ENCODE data around the gene ENOX1. TPM values are rescaled to one million over a fixed set of nuclear protein-coding genes. Genes with fewer than 3 reads are reported as not detected.

Gene ENOX1
- total and polyA plus RNA-seq, 2 of the 13 experiments (the other 11 are each of a cell fraction or from before 2014, with no cell fraction given) = not detected

DNA sequence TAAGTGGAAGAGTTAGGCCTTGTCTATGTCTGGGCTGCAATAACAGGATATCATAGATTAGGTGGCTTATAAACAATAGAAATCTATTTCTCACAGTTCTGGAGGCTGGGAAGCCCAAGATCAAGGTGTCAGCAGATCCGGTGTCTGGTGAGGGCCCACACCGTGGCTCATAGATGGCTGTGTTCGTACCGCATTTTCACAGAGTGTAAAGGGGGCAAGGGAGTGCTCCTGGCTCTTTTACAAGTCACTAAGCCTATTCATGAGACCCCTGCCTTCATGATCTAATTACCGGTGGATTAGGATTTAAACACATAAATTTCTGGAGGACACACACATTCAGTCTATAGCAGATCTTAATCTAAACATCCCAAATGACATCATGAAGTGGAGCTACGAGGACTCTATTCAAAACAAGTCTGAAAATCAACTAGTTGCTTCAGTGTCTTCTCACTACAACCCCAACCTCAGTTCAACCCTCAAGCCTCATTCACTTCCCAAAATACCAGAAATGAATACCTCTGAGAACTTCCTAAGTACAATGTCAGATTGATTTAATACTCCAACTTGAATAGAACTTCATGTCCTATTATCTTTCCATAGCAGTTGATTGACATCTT is 23.5 kb downstream of the ENOX1 start:
- TF ChIP-seq ZNF616 (CRISPR knock-in tag; IDR thresholded peaks at IDR 0.05; ENCODE audit: low read depth) = no peak
- no peak for TF ChIP-seq FIP1L1 (IDR thresholded peaks at IDR 0.05; ENCODE audit: borderline replicate concordance, insufficient read depth, low read depth, low read length)
- in situ Hi-C loops (cut with HindIII; ENCODE audit: extremely low pct_ligation_motif_present, low pct_unique_long_range_greater_than_20kb) = no loop called here
- 0% methylated on average over 1 of the region's 6 CpGs for WGBS (ENCODE audit: low lambda C conversion rate)
- no peaks in the 10 kb centered on the region for H3K9me3 ChIP-seq (ENCODE audit: low read length)
- intact Hi-C loops (cut with micrococcal nuclease; ENCODE audit: unreplicated experiment) = no loop called here
- H3K36me3 ChIP-seq (replicated peaks in 1 of 2; ENCODE audit: control insufficient read depth in 1 of 2, insufficient read depth in 2 of 2, low read length in 2 of 2) = no peaks in the 10 kb centered on the region
- no peak overlapping the region for H3K27ac ChIP-seq (ENCODE audit: extremely low read length, insufficient read depth, low read length)
- no peak overlapping the region for H3K4me2 ChIP-seq (ENCODE audit: low read depth, low read length)
- no TSS peak for BruUV-seq (replicated peaks)
- FAIRE-seq (no peak), DNase-seq (ENCODE audit: low spot score) (no peak), ATAC-seq (no peak)
- H3K9ac ChIP-seq (ENCODE audit: insufficient read depth, low read depth, low read length) = no peak overlapping the region
- no peaks in the 10 kb centered on the region for H3K27me3 ChIP-seq (ENCODE audit: control insufficient read depth in 1 of 2, insufficient read depth in 2 of 2, low read length in 2 of 2)
- no peak overlapping the region for H2AFZ ChIP-seq (ENCODE audit: low read length)
- no peaks in the 10 kb centered on the region for H3K4me1 ChIP-seq (ENCODE audit: insufficient read depth, low read length)
- no peaks in the 10 kb centered on the region for H4K20me1 ChIP-seq (ENCODE audit: insufficient read depth, low read length)
- ChIA-PET CTCF (ENCODE audit: low intra/inter-chr PET ratio, low total read pairs) (no interaction called here), POLR2A (no interaction called here)
- H3K79me2 ChIP-seq (ENCODE audit: insufficient read depth, low read length) = no peaks in the 10 kb centered on the region
- no peak overlapping the region for H3K4me3 ChIP-seq (replicated peaks in 1 of 3; ENCODE audit: insufficient read depth in 1 of 3, low read depth in 2 of 3, low read length in 3 of 3)

DNA sequence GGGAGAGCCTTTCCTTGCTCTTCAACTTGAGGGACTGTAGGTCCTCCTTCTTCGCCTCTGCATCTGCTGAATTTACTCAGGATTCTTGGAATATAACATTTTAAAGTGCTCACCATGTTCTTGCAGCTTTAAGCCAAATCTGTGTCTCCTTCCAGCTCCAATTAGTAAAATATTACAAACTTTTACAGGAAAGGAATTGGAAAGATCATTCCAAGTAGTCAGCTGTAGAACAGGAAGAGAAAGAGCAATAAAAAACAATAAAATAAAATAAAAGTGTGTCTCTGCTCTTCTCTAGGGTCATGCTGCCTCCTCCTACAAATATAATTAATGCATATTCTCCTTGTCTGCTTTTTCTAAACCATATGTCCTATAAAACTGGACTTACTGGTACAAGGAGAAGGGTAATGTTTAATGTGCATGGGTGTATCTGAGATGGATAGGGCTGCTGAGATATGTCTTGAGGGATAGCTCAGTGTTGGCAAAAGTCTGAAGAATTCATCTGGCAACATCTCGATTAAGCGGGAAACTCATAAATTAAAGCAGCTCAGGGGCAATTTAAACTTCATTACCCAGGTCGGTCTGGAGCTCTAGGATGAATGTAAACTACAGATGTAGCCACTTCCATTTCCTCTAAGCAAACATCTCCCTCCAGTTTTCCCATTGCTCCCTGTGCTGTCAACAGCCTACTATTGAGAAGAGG is 25.0 kb downstream of the ENOX1 start:
- BruUV-seq (replicated peaks) = no TSS peak
- TF ChIP-seq, protein P1, sequence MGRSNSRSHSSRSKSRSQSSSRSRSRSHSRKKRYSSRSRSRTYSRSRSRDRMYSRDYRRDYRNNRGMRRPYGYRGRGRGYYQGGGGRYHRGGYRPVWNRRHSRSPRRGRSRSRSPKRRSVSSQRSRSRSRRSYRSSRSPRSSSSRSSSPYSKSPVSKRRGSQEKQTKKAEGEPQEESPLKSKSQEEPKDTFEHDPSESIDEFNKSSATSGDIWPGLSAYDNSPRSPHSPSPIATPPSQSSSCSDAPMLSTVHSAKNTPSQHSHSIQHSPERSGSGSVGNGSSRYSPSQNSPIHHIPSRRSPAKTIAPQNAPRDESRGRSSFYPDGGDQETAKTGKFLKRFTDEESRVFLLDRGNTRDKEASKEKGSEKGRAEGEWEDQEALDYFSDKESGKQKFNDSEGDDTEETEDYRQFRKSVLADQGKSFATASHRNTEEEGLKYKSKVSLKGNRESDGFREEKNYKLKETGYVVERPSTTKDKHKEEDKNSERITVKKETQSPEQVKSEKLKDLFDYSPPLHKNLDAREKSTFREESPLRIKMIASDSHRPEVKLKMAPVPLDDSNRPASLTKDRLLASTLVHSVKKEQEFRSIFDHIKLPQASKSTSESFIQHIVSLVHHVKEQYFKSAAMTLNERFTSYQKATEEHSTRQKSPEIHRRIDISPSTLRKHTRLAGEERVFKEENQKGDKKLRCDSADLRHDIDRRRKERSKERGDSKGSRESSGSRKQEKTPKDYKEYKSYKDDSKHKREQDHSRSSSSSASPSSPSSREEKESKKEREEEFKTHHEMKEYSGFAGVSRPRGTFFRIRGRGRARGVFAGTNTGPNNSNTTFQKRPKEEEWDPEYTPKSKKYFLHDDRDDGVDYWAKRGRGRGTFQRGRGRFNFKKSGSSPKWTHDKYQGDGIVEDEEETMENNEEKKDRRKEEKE (IDR thresholded peaks at IDR 0.05) = no peak
- no peak for TF ChIP-seq ZNF232 (CRISPR knock-in tag; IDR thresholded peaks at IDR 0.05; ENCODE audit: borderline replicate concordance)
- no peak for TF ChIP-seq ISL2 (CRISPR knock-in tag; IDR thresholded peaks at IDR 0.05)
- no peak for TF ChIP-seq ZNF547 (CRISPR knock-in tag; IDR thresholded peaks at IDR 0.05)
- TF ChIP-seq BORCS8-MEF2B (CRISPR knock-in tag; IDR thresholded peaks at IDR 0.05) = no peak
- no peak for TF ChIP-seq RAD51 (IDR thresholded peaks at IDR 0.05; ENCODE audit: borderline replicate concordance)
- no peak for TF ChIP-seq KLF12 (CRISPR knock-in tag; IDR thresholded peaks at IDR 0.05; ENCODE audit: borderline replicate concordance)
- no peak for TF ChIP-seq KLF16 (CRISPR knock-in tag; IDR thresholded peaks at IDR 0.05)
- TF ChIP-seq ZNF512 (CRISPR knock-in tag; IDR thresholded peaks at IDR 0.05) = no peak
- TF ChIP-seq, protein P2, sequence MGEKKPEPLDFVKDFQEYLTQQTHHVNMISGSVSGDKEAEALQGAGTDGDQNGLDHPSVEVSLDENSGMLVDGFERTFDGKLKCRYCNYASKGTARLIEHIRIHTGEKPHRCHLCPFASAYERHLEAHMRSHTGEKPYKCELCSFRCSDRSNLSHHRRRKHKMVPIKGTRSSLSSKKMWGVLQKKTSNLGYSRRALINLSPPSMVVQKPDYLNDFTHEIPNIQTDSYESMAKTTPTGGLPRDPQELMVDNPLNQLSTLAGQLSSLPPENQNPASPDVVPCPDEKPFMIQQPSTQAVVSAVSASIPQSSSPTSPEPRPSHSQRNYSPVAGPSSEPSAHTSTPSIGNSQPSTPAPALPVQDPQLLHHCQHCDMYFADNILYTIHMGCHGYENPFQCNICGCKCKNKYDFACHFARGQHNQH (CRISPR knock-in tag; IDR thresholded peaks at IDR 0.05) = no peak

More for the DNA sequence above, 25.0 kb downstream of the ENOX1 start:
- Histone ChIP-seq H4K20me1 (ENCODE audit: insufficient read depth, low read length) (no peaks in the 10 kb centered on the region), H3K79me2 (ENCODE audit: insufficient read depth, low read length) (no peaks in the 10 kb centered on the region), H3K27me3 (ENCODE audit: control insufficient read depth in 1 of 2, insufficient read depth in 2 of 2, low read length in 2 of 2) (no peaks in the 10 kb centered on the region), H3K36me3 (replicated peaks in 1 of 2; ENCODE audit: control insufficient read depth in 1 of 2, insufficient read depth in 2 of 2, low read length in 2 of 2) (no peaks in the 10 kb centered on the region), H2AFZ (ENCODE audit: low read length) (no peak overlapping the region), H3K9me3 (ENCODE audit: low read length) (no peaks in the 10 kb centered on the region), H3K4me3 (replicated peaks in 1 of 3; ENCODE audit: insufficient read depth in 1 of 3, low read depth in 2 of 3, low read length in 3 of 3) (no peak overlapping the region), H3K9ac (ENCODE audit: insufficient read depth, low read depth, low read length) (no peak overlapping the region), H3K4me2 (ENCODE audit: low read depth, low read length) (no peak overlapping the region), H3K4me1 (ENCODE audit: insufficient read depth, low read length) (no peaks in the 10 kb centered on the region), H3K27ac (ENCODE audit: extremely low read length, insufficient read depth, low read length) (no peak overlapping the region)
- ATAC-seq (no peak), FAIRE-seq (no peak), DNase-seq (ENCODE audit: low spot score) (no peak)
- POLR2A ChIA-PET = no interaction called here
- intact Hi-C loops (cut with micrococcal nuclease; ENCODE audit: unreplicated experiment) = no loop called here
- CTCF ChIA-PET (ENCODE audit: low intra/inter-chr PET ratio, low total read pairs) = no interaction called here
- 25% methylated on average over 4 of the region's 4 CpGs for WGBS (ENCODE audit: low lambda C conversion rate)
- in situ Hi-C loops (cut with HindIII; ENCODE audit: extremely low pct_ligation_motif_present, low pct_unique_long_range_greater_than_20kb) = no loop called here

All from HepG2 (cell line).